BLaER1 treated with 17β-estradiol and CSF1 and Interleukin-3, amounts not matched to agents 10 nM and 100 nM (cell line): ENCODE data around the gene KIAA0586.

ENCODE experiments used
- H3K27ac ChIP-seq, 11 experiments: shearing (Covaris generic); formaldehyde crosslinking; 2 replicates each; pipeline ENCODE4 v1.8.1; 2022
- H3K27me3 ChIP-seq, 11 experiments: shearing (Covaris generic); formaldehyde crosslinking; 2 replicates each; pipeline ENCODE4 v1.8.1; 2022
- H3K36me3 ChIP-seq, 11 experiments: shearing (Covaris generic); formaldehyde crosslinking; 2 replicates each; pipeline ENCODE4 v1.8.1; 2022
- H3K4me1 ChIP-seq, 10 experiments: shearing (Covaris generic); formaldehyde crosslinking; 2 replicates each; pipeline ENCODE4 v1.8.1; 2022
- H3K4me2 ChIP-seq, 11 experiments: shearing (Covaris generic); formaldehyde crosslinking; 2 replicates each; pipeline ENCODE4 v1.8.1; 2022
- H3K4me3 ChIP-seq, 10 experiments: shearing (Covaris generic); formaldehyde crosslinking; 2 replicates each; pipeline ENCODE4 v1.8.1; 2022
- H3K9ac ChIP-seq, 11 experiments: shearing (Covaris generic); formaldehyde crosslinking; 2 replicates each; pipeline ENCODE4 v1.8.1; 2022
- H3K9me3 ChIP-seq, 11 experiments: shearing (Covaris generic); formaldehyde crosslinking; replicated peaks in 1 of 11; 2 replicates each; pipeline ENCODE4 v1.8.1; 2022
- H4K20me1 ChIP-seq, 11 experiments: shearing (Covaris generic); formaldehyde crosslinking; 2 replicates each; pipeline ENCODE4 v1.8.1; 2022
- Cebpa-rat ChIP-seq, 11 experiments: shearing (Covaris generic); IDR thresholded peaks; 2 replicates each; pipeline ENCODE4 v1.8.1; 2022

The KIAA0586 gene

DNA sequence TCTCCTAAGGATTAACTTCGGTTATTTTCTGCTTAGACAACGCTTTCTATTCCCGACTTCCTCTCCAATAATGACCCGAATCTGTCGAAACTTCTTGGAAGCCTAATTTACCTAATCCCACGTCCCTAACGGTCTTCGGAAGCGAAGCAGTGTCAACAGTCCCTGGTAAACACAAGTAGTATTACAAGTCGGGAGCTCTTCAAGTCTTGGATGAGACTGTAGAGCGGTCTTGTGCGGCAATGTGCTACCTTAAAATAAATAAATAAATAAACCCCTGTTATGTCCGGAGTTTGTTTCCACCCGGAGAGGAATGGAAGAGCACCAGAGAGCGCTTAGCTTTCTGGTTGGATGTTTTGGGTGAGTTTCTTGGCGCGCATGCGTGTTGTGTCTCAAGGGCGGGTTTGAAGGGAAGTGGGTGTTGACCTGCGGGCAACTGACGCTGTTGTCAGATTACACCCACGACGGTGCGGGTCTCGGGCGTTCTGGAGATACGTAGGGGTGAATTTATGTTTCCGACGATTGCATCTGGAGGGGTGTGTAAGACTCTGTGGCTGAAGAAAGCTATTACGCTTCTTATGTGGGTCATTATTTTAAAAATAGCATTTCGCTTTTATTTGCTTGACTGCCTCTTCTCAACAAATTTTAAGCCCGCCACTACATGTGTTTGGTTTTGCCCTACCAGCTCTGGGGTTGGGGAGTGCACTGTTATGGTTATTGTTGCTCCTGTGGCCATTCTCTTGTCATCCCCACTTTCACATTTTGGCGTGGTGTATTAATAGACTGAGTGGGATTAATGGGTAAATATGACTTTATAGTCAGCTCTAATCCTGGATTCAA, at the start of gene KIAA0586, which contains the start of gene TIMM9:
TSS of gene KIAA0586 (plus strand) at position 439 of the 837 bp plus-strand sequence. CDS start 546 bp downstream, outside the sequence.
TSS of gene TIMM9 (minus strand) at position 251 of the 837 bp plus-strand sequence. CDS start 15,586 bp downstream, outside the sequence.
- H3K9ac ChIP-seq = peak within 1 kb of the TSS; percentile 88 to 98 (median 96)
- no peaks in the 10 kb centered on the region for H3K9me3 ChIP-seq
- peaks cover 23 to 40% (median 33%) of the 10 kb centered on the region in 10 experiments for H3K4me1 ChIP-seq
- peak within 1 kb of the TSS; percentile 93 to 99 (median 98) for H3K27ac ChIP-seq
- H3K4me2 ChIP-seq = peak within 1 kb of the TSS; percentile 77 to 98 (median 86)
- H4K20me1 ChIP-seq = no peaks in the 10 kb centered on the region
- TF ChIP-seq Cebpa-rat (IDR thresholded peaks at IDR 0.05) = no peak
- H3K27me3 ChIP-seq = no peaks in the 10 kb centered on the region
- H3K36me3 ChIP-seq = peaks cover 28 to 60% (median 44%) of the 10 kb centered on the region in 11 experiments
- peak within 1 kb of the TSS; percentile 78 to 94 (median 89) for H3K4me3 ChIP-seq

DNA sequence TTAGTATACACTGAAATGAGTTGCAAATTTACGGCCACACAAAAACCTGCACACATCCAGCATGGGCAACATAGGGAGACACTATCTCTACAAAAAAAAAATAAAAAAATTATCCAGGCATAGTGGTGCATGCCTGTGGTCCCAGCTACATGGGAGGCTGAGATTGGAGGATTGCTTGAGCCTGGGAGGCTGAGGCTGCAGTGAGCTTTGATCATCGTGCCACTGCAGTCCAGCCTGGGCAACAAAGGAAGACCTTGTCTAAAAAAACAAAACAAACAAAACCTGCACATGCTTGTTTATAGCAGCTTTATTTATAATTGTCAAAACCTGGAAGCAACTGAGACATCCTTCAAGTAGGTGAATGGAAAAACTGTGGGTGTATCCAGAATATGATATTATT, 36.7 kb upstream of the KIAA0586 start:
- Histone ChIP-seq H3K27ac (no peak overlapping the region), H3K4me1 (peaks cover 0 to 6% (median 4%) of the 10 kb centered on the region in 10 experiments; a peak in 15 of 20 replicates), H4K20me1 (no peaks in the 10 kb centered on the region), H3K27me3 (peaks cover 4 to 9% (median 7%) of the 10 kb centered on the region in 11 experiments), H3K36me3 (peaks cover 0 to 22% (median 1%) of the 10 kb centered on the region in 11 experiments; a peak in 4 of 22 replicates), H3K9me3 (no peaks in the 10 kb centered on the region), H3K4me2 (no peak overlapping the region), H3K4me3 (no peak overlapping the region), H3K9ac (no peak overlapping the region)
- TF ChIP-seq Cebpa-rat (IDR thresholded peaks at IDR 0.05) = no peak

DNA sequence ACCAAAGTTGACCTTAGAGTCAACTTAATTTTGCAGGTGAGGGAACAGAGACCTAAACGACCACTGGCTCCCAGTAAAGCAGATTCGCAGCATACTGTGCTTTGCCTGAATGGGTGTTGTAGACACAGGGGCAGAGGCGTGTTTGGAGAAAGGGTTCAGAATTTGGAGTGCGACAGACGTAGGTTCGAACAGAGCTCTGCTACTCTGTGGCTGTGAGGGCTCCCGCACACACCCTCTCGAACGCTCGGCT, 32.0 kb upstream of the KIAA0586 start:
- Histone ChIP-seq H3K4me2 (peak overlapping the region; percentile 77 to 97 (median 90)), H3K9ac (peak overlapping the region in 8 of 11 experiments; percentile 62 to 80 (median 70); a peak in 10 of 22 replicates), H3K27ac (peak overlapping the region in 1 of 11 experiments; percentile 40; a peak in 1 of 22 replicates), H3K4me1 (peaks cover 5 to 15% (median 12%) of the 10 kb centered on the region in 10 experiments; a peak in 18 of 20 replicates), H3K27me3 (peaks cover 12 to 21% (median 19%) of the 10 kb centered on the region in 11 experiments), H4K20me1 (no peaks in the 10 kb centered on the region), H3K36me3 (peaks cover 0 to 6% (median 0%) of the 10 kb centered on the region in 11 experiments; a peak in 2 of 22 replicates), H3K9me3 (no peaks in the 10 kb centered on the region), H3K4me3 (peak overlapping the region in 9 of 10 experiments; percentile 46 to 70 (median 55); a peak in 16 of 20 replicates)
- TF ChIP-seq Cebpa-rat (IDR thresholded peaks at IDR 0.05) = no peak

DNA sequence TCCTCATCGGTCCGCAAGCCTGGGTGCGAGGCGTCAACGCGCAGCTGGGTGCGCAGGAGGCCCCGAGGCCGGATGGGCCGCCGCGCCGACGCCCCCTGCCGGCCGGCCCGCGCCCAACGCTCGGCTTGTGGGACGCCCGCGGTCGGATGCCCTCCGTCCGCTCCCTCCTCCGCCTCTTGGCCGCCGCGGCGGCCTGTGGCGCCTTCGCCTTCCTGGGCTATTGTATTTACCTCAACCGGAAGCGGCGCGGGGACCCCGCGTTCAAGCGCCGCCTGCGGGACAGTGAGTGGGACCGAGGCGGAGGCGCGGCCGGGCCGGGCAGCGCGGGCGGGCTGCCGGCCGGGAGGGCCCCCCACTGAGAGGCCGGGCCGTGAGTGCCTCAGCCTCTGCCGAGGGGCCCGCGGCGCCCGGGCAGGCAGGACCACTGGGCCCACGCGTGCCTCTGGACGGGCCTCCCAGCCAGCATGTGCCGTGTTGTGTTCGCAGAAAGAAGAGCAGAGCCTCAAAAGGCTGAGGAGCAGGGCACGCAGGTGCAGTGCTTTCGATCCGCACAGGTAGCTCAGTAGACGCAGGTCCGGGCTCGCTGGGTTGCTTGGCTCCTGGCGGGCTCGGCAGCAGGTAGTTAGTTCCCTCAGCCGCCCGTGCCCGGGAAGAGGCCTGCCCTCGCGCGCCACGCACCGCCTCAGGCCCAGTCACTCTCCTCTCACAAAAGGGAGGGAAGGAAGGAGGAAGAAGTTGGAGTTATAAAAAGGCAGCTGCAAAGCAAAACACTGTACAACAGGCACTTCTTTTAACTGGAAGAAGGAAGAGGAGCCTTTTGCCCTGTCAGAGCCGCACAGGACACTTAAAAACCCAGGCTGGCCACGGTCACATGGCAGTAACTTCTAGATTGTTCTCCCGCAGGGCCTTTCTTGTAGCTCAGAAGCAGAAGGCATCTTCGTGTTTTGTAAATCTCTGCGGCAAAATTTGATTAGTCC, 31.4 kb upstream of the KIAA0586 start, which contains the start of gene TOMM20L:
TSS of gene TOMM20L (plus strand) at position 119 of the 977 bp plus-strand sequence. CDS start at position 147, 28 bp downstream.
- peak within 1 kb of the TSS; percentile 17 to 72 (median 56); a peak in 18 of 22 replicates for H3K27ac ChIP-seq
- peak within 1 kb of the TSS; percentile 50 to 80 (median 70); a peak in 21 of 22 replicates for H3K9ac ChIP-seq
- H3K9me3 ChIP-seq = no peaks in the 10 kb centered on the region
- no peaks in the 10 kb centered on the region for H4K20me1 ChIP-seq
- H3K4me1 ChIP-seq = peaks cover 5 to 15% (median 12%) of the 10 kb centered on the region in 10 experiments; a peak in 18 of 20 replicates
- H3K4me3 ChIP-seq = peak within 1 kb of the TSS; percentile 46 to 70 (median 56)
- peak within 1 kb of the TSS; percentile 77 to 97 (median 90) for H3K4me2 ChIP-seq
- peaks cover 12 to 21% (median 19%) of the 10 kb centered on the region in 11 experiments for H3K27me3 ChIP-seq
- peaks cover 0 to 6% (median 0%) of the 10 kb centered on the region in 11 experiments; a peak in 2 of 22 replicates for H3K36me3 ChIP-seq
- no peak for TF ChIP-seq Cebpa-rat (IDR thresholded peaks at IDR 0.05)

DNA sequence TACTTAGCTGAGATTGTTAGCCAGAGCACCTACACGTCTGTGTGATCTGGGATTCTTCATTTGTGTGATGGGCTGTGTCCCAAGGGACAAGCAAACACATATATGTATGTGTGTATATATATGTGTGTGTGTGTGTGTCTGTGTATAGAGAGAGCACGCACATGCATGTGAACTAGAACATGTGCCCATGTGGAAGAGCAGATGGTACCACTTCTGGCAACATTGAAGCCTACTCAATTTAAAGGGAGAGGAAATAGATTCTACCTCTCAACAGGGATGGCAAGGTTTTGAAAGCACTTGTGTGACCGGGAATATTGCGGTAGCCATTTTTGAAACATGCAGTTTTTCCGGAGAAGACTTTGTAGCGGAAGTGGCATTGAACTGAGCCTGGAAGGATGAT, 30.4 kb upstream of the KIAA0586 start:
- no peak overlapping the region for H3K4me3 ChIP-seq
- H3K4me1 ChIP-seq = peaks cover 5 to 15% (median 12%) of the 10 kb centered on the region in 10 experiments; a peak in 18 of 20 replicates
- H4K20me1 ChIP-seq = no peaks in the 10 kb centered on the region
- H3K4me2 ChIP-seq = no peak overlapping the region
- peaks cover 12 to 21% (median 19%) of the 10 kb centered on the region in 11 experiments for H3K27me3 ChIP-seq
- no peaks in the 10 kb centered on the region for H3K9me3 ChIP-seq
- no peak overlapping the region for H3K27ac ChIP-seq
- no peak overlapping the region for H3K9ac ChIP-seq
- H3K36me3 ChIP-seq = peaks cover 0 to 12% (median 0%) of the 10 kb centered on the region in 11 experiments; a peak in 2 of 22 replicates
- TF ChIP-seq Cebpa-rat (IDR thresholded peaks at IDR 0.05) = no peak

DNA sequence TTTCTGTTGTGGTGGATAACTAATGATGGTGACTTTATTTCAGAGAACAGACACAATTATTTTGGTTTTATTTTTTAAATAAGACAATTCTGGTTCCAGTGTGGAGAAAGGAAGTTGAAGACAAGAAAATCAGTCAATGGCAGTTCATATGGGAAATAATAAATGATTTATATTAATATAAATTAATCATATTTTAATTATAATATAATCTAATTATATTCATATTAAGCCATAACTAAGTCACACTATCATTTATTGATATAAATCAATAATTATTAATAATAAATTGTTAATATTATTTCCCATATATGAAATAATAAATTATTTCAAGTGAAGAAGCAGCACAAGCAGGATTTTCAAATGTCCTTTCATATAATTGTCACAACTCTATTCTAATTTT, 29.0 kb upstream of the KIAA0586 start:
- no peak overlapping the region for H3K4me2 ChIP-seq
- no peak overlapping the region for H3K4me3 ChIP-seq
- H4K20me1 ChIP-seq = no peaks in the 10 kb centered on the region
- no peak overlapping the region for H3K9ac ChIP-seq
- H3K27ac ChIP-seq = no peak overlapping the region
- H3K4me1 ChIP-seq = peaks cover 5 to 15% (median 12%) of the 10 kb centered on the region in 10 experiments; a peak in 18 of 20 replicates
- H3K27me3 ChIP-seq = peaks cover 12 to 21% (median 19%) of the 10 kb centered on the region in 11 experiments
- no peak for TF ChIP-seq Cebpa-rat (IDR thresholded peaks at IDR 0.05)
- H3K9me3 ChIP-seq = no peaks in the 10 kb centered on the region
- peaks cover 0 to 20% (median 4%) of the 10 kb centered on the region in 11 experiments; a peak in 7 of 22 replicates for H3K36me3 ChIP-seq

DNA sequence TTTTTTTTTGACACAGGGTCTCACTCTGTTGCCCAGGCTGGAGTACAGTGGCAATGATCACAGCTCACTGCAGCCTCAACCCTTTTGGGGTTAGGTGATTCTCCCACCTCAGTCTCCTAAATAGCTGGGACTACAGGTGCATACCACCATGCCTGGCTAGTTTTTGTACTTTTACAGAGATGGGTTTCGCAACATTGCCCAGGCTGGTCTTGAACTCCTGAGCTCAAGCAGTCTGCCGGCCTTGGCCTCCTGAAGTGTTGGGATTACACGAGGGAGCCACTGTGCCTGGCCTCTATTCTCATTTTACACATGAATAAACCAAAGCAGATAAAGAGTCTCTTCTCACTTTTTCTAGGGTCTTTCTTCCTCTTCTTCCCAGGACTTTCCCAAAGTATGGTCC, 28.6 kb upstream of the KIAA0586 start:
- H3K4me1 ChIP-seq = peaks cover 5 to 15% (median 12%) of the 10 kb centered on the region in 10 experiments; a peak in 18 of 20 replicates
- H3K36me3 ChIP-seq = peaks cover 0 to 20% (median 4%) of the 10 kb centered on the region in 11 experiments; a peak in 7 of 22 replicates
- H3K27me3 ChIP-seq = peaks cover 12 to 21% (median 19%) of the 10 kb centered on the region in 11 experiments
- no peaks in the 10 kb centered on the region for H3K9me3 ChIP-seq
- TF ChIP-seq Cebpa-rat (IDR thresholded peaks at IDR 0.05) = peak in 4 of 11 experiments; percentile 10 to 60 (median 41); a peak in 4 of 22 replicates
- no peak overlapping the region for H3K4me3 ChIP-seq
- no peaks in the 10 kb centered on the region for H4K20me1 ChIP-seq
- no peak overlapping the region for H3K4me2 ChIP-seq
- H3K9ac ChIP-seq = no peak overlapping the region
- no peak overlapping the region for H3K27ac ChIP-seq

DNA sequence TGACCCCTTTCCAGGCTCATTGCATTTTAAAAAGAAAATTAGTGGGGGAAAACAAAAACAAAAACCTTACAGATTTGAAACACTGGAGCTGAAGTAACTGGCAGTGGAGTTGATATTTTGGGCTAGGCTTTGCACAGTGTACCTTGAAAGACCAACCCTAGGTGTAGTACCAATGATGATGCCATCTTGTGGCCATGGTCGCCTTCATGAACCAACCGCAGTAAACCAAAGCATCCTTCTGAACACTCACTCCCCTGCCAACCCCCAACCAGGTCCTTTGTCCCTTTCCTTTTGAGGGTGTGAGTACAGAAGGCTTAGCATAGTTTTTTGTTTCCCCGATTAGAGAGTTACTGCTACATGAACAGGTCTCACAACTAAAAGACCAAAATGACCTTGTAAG, 25.9 kb upstream of the KIAA0586 start:
- H4K20me1 ChIP-seq = no peaks in the 10 kb centered on the region
- H3K9ac ChIP-seq = no peak overlapping the region
- no peak overlapping the region for H3K4me2 ChIP-seq
- peaks cover 0 to 2% (median under 1%) of the 10 kb centered on the region in 10 experiments; a peak in 7 of 20 replicates for H3K4me1 ChIP-seq
- peaks cover 0 to 25% (median 14%) of the 10 kb centered on the region in 11 experiments; a peak in 11 of 22 replicates for H3K36me3 ChIP-seq
- no peak overlapping the region for H3K27ac ChIP-seq
- no peaks in the 10 kb centered on the region for H3K9me3 ChIP-seq
- H3K4me3 ChIP-seq = no peak overlapping the region
- H3K27me3 ChIP-seq = peaks cover under 1 to 7% (median 4%) of the 10 kb centered on the region in 11 experiments; a peak in 18 of 22 replicates
- no peak for TF ChIP-seq Cebpa-rat (IDR thresholded peaks at IDR 0.05)
